Epithelial cell of alveolus of lung (primary cell): Measurements from ENCODE around the gene INTS12. TPM values are rescaled to one million over a fixed set of nuclear protein-coding genes. Genes with fewer than 3 reads are reported as not detected.

Source experiments
- total RNA-seq: library from RNA; depleted of rRNA; stranded (reverse); fragments of >200 nt; gene quantifications from 2 replicates; pipeline ENCODE4 v1.2.1, GENCODE V29; 2015

INTS12 gene, protein sequence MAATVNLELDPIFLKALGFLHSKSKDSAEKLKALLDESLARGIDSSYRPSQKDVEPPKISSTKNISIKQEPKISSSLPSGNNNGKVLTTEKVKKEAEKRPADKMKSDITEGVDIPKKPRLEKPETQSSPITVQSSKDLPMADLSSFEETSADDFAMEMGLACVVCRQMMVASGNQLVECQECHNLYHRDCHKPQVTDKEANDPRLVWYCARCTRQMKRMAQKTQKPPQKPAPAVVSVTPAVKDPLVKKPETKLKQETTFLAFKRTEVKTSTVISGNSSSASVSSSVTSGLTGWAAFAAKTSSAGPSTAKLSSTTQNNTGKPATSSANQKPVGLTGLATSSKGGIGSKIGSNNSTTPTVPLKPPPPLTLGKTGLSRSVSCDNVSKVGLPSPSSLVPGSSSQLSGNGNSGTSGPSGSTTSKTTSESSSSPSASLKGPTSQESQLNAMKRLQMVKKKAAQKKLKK
- total RNA-seq, result 17.8 and 27.1 TPM in 2 replicates

DNA sequence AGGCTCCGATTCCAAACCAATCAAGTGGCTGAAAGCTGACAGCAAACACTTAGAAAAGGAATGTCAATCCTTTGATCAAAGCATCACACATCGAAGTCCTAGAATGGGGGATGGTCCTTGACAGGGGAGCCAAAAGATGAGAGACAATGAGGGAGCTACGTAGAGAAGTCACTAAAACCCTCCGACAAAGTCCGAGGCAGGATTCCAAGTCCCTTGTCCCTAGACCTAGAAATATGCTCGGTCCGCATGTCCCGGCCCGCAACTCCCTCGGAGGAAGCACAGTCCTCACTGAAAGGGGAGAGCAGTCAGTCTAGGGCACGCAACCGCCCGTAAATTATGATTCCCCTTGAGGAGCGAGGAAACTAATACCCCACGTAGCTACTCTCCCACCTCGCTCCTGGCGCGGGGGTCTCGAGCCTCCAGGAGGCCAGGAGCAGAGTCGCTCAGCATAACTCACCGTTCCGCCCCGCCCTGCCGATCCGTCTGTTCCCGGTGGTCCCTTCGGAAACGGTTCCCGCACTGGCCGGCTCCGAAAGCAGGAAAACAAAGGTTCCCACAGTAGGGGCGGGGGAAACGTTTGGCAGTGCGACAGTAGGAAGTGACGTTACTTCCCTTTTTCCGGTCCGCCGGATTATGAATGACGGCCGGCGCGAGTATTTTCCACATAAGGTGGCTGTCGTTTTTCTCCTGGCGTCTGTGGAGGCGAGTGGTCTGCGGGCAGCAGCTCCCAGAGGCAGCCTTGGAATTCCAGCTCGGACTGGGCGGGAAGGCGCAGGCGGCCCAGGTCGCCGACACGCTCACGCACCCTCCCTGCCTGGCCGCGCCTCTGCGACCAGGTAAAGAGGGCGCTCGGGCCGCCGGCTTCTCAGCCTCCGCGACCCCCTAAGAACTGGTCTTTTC is at the start of gene INTS12, which contains the start of gene GSTCD:
Gene INTS12, minus strand, starts transcription at position 509 of the 900 bp plus-strand sequence. CDS start 8,684 bp downstream, outside the sequence.
Gene GSTCD, plus strand, starts transcription at position 604 of the 900 bp plus-strand sequence. CDS start 8,830 bp downstream, outside the sequence.

Other genes with a start within 250 kb of the INTS12 start
- 68.7 and 78.2 TPM in 2 replicates for gene PPA2, start 234.6 kb downstream of the INTS12 start, total RNA-seq
- gene ARHGEF38, start 156.1 kb downstream of the INTS12 start, total RNA-seq, result not detected in 2 replicates
- 6.2 and 15.4 TPM in 2 replicates for gene GSTCD, start 95 bp upstream of the INTS12 start, total RNA-seq
- gene NPNT, start 186.8 kb upstream of the INTS12 start, total RNA-seq, result 4.8 TPM in 1 of 2 replicates, not detected in the other